Measurements from ENCODE around the gene PRLHR.

PRLHR gene

DNA sequence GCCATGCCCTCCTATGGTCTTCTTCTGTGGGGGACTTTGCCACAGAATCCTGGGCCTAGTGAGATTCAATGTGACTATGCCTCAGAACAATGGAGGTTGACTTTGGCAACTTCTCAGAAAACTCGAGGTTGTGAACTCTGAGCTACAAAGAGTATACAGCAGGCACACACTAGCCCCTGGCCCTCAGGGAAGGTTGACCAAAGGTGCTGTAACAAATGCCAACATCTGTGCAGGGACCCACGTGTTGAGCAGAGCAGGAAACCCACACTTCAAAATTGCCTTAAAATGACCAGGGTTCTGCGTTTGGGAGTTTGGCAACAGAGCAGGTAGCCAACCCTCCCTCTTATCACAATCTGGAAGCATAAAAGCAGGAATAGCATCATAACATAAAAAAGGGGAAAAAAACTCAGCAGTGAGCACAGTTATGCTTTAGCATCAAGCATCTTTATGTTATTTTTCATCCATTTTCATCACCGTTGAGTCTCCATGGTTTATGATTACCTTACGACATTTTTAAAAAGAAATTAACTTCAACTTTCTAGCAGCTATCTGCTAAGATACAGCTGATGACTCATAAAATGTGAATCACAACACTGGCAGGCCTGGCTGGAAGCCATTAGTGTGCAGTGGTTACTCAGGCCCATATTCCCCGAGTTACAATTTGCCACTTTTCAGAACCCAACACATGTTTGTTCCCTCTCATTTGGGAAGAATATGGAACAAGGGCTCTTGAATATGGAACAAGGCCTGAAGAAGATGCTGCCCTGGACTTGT, 11.1 kb downstream of the PRLHR start:
- H3K9me3 ChIP-seq: no peaks in the 10 kb centered on the region
- no peak overlapping the region for H3K4me3 ChIP-seq (ENCODE audit: low read depth, low read length)
- H3K4me1 ChIP-seq: no peaks in the 10 kb centered on the region
- no peak for DNase-seq
- TF ChIP-seq, protein P1, sequence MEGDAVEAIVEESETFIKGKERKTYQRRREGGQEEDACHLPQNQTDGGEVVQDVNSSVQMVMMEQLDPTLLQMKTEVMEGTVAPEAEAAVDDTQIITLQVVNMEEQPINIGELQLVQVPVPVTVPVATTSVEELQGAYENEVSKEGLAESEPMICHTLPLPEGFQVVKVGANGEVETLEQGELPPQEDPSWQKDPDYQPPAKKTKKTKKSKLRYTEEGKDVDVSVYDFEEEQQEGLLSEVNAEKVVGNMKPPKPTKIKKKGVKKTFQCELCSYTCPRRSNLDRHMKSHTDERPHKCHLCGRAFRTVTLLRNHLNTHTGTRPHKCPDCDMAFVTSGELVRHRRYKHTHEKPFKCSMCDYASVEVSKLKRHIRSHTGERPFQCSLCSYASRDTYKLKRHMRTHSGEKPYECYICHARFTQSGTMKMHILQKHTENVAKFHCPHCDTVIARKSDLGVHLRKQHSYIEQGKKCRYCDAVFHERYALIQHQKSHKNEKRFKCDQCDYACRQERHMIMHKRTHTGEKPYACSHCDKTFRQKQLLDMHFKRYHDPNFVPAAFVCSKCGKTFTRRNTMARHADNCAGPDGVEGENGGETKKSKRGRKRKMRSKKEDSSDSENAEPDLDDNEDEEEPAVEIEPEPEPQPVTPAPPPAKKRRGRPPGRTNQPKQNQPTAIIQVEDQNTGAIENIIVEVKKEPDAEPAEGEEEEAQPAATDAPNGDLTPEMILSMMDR (IDR thresholded peaks at IDR 0.05; ENCODE audit: low read depth, low read length): no peak
- no peaks in the 10 kb centered on the region for H3K27me3 ChIP-seq
- no peaks in the 10 kb centered on the region for H3K36me3 ChIP-seq

DNA sequence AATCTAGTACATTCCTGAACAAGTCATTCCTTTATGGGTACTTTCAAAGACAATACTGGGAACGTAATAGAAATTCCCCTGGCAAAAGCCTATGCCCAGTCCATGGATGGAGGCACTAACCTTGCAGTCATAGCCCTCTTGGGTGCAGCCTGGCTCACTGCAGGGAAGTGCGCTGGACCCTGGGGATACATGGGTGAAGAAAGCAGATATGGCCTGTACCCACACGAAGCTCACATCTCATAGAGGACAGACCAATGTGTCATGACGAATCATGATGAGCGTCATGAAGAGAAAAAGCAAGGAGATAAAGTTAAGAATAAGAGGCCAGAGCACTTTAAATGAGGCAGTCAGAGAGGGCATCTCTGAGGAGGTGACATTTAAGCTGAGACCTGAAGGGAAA, 11.8 kb downstream of the PRLHR start:
- DNase-seq: no peak
- Histone ChIP-seq H3K4me1 (no peaks in the 10 kb centered on the region), H3K9me3 (no peaks in the 10 kb centered on the region), H3K27me3 (no peaks in the 10 kb centered on the region), H3K36me3 (no peaks in the 10 kb centered on the region), H3K4me3 (ENCODE audit: low read depth, low read length) (no peak overlapping the region)
- TF ChIP-seq, protein P1 (IDR thresholded peaks at IDR 0.05; ENCODE audit: low read depth, low read length): no peak

DNA sequence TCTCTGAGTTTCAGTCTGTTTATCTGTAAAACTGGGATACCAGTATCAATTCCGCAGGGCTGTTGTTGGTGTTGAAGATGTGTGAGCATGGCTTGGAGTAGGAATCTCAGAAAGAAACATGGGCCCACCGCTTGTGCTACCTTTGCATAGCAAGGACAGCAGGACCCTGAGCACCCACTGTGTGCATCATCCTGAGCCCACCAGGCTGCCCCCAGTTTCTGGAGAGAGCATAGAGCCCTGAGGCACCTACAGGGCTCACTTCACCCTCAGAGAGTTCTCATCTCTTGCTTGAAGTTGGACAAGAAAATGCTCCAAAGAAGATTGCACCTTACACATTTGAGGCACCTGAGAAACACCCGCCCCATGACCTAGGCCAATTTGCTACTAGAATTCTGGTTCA, 12.9 kb downstream of the PRLHR start:
- no peaks in the 10 kb centered on the region for H3K36me3 ChIP-seq
- TF ChIP-seq, protein P1 (IDR thresholded peaks at IDR 0.05; ENCODE audit: low read depth, low read length): no peak
- no peak overlapping the region for H3K4me3 ChIP-seq (ENCODE audit: low read depth, low read length)
- no peaks in the 10 kb centered on the region for H3K9me3 ChIP-seq
- H3K4me1 ChIP-seq: no peaks in the 10 kb centered on the region
- no peaks in the 10 kb centered on the region for H3K27me3 ChIP-seq
- DNase-seq: no peak

DNA sequence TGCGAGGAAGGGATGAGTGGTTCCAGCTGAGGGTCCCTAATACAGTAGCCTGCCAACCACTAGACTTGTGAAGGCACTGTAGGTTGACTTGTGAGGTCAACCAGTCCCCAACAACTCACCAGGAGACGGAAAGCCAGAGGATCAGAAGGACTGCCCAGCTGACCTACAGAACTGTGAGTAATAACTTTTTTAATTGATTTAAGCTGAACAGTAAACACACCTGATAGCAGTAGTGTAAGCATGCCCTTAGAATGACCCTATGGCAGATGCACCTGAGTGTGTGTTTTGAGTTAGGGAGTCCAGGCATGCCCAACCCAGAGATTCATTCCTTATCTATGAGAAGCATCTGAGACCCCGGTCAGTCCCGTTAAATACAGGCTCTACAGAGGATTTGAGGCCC, 14.1 kb downstream of the PRLHR start:
- H3K36me3 ChIP-seq: no peaks in the 10 kb centered on the region
- TF ChIP-seq, protein P1 (IDR thresholded peaks at IDR 0.05; ENCODE audit: low read depth, low read length): no peak

DNA sequence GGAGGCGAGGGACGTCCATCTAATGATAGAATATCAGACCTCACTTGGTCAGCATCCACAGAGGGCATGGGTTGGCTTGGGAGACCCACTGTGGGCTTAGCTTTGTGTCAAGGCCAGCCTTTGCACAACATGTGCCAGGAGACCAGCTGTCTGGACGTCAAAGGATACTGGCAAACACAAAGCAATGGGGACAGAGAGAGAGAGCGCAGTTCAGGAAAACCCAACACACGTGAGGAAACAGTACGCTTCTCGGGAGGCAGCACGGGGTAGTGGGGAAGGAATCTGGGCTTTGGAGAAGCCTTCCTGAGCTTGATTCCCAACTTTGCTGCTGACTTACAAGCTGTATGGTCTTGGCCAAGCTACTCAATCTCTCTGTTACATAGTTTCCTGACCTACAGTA, 14.7 kb downstream of the PRLHR start:
- DNase-seq: no peak
- H3K36me3 ChIP-seq: no peaks in the 10 kb centered on the region
- H3K4me1 ChIP-seq: no peaks in the 10 kb centered on the region
- no peak overlapping the region for H3K4me3 ChIP-seq (ENCODE audit: low read depth, low read length)
- TF ChIP-seq, protein P1 (IDR thresholded peaks at IDR 0.05; ENCODE audit: low read depth, low read length): no peak
- no peaks in the 10 kb centered on the region for H3K9me3 ChIP-seq
- H3K27me3 ChIP-seq: no peaks in the 10 kb centered on the region

More for the DNA sequence above, 14.1 kb downstream of the PRLHR start:
- Histone ChIP-seq H3K9me3 (no peaks in the 10 kb centered on the region), H3K4me1 (no peaks in the 10 kb centered on the region), H3K27me3 (no peaks in the 10 kb centered on the region), H3K4me3 (ENCODE audit: low read depth, low read length) (no peak overlapping the region)
- no peak for DNase-seq

DNA sequence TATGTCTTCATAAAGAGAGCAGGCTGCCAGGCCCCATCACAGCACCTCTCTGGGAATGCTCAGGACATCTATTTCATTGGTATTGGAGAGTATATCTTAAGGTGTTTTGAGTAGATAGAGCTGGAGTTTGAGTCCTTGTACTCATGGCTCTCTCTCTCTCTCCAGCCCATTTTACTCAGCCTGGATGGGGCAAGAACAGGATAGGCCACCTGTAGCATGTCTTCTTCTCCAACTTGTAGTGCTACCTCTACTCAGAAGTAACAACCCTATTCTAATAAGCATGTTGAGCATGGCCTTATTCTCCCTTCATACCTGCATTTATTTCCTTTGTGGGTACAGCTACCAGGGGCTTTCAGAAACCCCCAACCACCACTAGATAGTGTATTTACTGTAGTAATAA, 21.9 kb downstream of the PRLHR start:
- TF ChIP-seq, protein P1 (IDR thresholded peaks at IDR 0.05; ENCODE audit: low read depth, low read length): no peak
- Histone ChIP-seq H3K9me3 (no peaks in the 10 kb centered on the region), H3K4me1 (peaks cover 6% of the 10 kb centered on the region), H3K27me3 (no peaks in the 10 kb centered on the region), H3K4me3 (ENCODE audit: low read depth, low read length) (no peak overlapping the region), H3K36me3 (no peaks in the 10 kb centered on the region)
- no peak for DNase-seq

Measured in BE2C (cell line).